Retinal pigment epithelial cell (primary cell): ENCODE data around the gene SMIM5.

Source experiments
- DNase-seq: peaks from one replicate; pipeline ENCODE4 v3.0.0-alpha.2; 2010; ENCODE audit warnings: low read depth
- H3K4me3 ChIP-seq: 2 replicates; pipeline ENCODE4 v1.5.1; 2011; ENCODE audit warnings: mild to moderate bottlenecking, low read length, control low read depth, moderate library complexity
- TF ChIP-seq, protein P1 (sequence below): conservative IDR thresholded peaks from 2 replicates; pipeline ENCODE4 v1.5.1; 2011; ENCODE audit warnings: low read depth, low read length, control low read depth, inconsistent platforms

SMIM5 gene

DNA sequence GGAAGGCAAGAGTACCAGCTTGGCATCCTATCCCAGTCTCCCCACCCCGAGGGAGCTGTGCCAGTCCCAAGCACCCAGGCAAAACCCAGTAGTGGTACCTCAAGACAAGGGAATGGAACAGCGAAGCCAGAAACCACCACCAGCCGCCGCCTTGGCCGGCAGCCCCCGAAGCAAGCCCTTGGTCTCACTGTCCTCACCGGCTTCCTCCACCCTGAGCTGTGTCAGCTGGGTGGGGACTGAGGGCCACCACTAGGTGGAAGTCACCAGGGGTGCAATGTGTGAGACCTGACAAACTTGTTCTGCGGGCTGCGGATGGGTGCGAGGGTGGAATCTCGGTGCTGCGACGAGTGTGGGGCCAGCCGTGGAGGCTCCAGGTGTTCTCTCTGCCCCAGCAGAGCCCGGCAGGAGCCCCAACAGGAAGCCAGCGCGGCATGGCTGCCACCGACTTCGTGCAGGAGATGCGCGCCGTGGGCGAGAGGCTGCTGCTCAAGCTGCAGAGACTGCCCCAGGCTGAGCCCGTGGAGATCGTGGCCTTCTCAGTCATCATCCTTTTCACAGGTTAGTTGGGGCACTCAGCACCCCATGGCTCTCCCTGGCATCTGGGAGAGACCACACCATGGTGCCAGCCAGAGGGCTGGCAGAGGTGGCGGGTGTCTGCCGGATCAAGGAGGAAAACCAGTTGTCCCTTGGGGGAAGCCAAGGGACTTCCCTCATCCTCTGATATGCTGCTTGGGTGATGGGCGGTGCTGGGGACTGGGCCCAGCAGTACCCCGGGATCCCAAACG is 6.7 kb downstream of the SMIM5 start:
- no peak for DNase-seq

DNA sequence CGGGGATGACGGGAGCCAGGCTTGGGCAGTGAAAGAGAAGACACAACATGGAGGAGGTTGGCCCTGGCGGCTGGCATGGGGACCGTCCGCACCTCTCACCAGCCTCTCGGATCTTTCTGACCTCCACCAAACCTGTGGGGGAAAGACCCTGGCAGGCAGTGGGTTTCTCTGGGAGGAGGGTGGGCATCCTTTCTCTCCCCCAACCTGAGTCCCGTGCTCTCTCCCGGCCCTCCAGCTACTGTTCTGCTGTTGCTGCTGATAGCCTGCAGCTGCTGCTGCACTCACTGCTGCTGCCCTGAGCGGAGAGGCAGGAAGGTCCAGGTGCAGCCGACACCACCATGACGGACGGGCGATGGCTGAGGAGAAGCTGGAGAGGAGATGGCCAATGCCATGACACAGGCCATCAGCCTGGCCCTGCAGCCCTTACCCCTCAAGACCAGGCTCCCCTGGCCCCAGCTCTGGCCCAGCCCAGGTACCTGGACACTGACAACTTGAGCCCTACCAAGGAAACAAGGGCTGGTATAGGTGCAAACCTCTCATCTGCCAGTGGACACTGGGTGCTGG is 7.4 kb downstream of the SMIM5 start:
- DNase-seq, result no peak
- H3K4me3 ChIP-seq, result no peak overlapping the region
- TF ChIP-seq, protein P1, sequence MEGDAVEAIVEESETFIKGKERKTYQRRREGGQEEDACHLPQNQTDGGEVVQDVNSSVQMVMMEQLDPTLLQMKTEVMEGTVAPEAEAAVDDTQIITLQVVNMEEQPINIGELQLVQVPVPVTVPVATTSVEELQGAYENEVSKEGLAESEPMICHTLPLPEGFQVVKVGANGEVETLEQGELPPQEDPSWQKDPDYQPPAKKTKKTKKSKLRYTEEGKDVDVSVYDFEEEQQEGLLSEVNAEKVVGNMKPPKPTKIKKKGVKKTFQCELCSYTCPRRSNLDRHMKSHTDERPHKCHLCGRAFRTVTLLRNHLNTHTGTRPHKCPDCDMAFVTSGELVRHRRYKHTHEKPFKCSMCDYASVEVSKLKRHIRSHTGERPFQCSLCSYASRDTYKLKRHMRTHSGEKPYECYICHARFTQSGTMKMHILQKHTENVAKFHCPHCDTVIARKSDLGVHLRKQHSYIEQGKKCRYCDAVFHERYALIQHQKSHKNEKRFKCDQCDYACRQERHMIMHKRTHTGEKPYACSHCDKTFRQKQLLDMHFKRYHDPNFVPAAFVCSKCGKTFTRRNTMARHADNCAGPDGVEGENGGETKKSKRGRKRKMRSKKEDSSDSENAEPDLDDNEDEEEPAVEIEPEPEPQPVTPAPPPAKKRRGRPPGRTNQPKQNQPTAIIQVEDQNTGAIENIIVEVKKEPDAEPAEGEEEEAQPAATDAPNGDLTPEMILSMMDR, result no peak

More for the DNA sequence above, 6.7 kb downstream of the SMIM5 start:
- TF ChIP-seq, protein P1, result no peak
- no peak overlapping the region for H3K4me3 ChIP-seq

DNA sequence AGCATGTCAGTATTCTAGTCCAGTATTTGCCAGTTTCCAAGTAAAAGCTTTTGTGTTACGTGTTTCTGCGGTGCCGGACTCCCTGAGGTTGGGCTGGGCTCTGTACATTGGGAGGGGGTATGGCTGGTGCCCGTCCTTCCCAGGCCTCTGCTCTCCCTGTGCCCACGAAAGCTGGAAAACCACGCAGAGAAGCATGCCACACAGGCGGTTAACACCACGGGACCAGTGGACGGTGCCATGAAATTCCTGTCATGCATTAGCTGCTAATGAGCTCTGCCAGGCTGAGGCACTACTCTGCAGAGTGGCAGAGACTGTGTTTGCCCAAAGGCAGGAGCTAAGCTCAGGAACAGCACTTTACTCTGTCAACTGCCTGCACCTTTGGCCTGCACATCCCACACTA is 8.1 kb downstream of the SMIM5 start:
- TF ChIP-seq, protein P1, result no peak
- DNase-seq, result no peak
- H3K4me3 ChIP-seq, result no peak overlapping the region

GRCh38 chr17:75642182-75642783 is 9.0 kb downstream of the SMIM5 start:
- TF ChIP-seq, protein P1, result no peak
- DNase-seq, result no peak
- no peak overlapping the region for H3K4me3 ChIP-seq

- H3K4me3 ChIP-seq, result no peak overlapping the region
- no peak for DNase-seq
- TF ChIP-seq, protein P1, result no peak
Observed at GRCh38 chr17:75642784-75643642, 9.8 kb downstream of the SMIM5 start.

- DNase-seq, result no peak
- H3K4me3 ChIP-seq, result no peak overlapping the region
- TF ChIP-seq, protein P1, result no peak
Observed at GRCh38 chr17:75643643-75644017, 10.4 kb downstream of the SMIM5 start.
